GM18519 (cell line): Measurements from ENCODE around the gene EPB41L1.
"Not testable (repeated sequence)": the region's sequence is repeated elsewhere in the genome, so short reads cannot be mapped to it uniquely, and the experiment has no call there.

Experiments used
- ATAC-seq: cut with Tn5 transposase; IDR thresholded peaks from one replicate; pipeline ENCODE4 v1.9.1; 2021; ENCODE audit warnings: mild to moderate bottlenecking, moderate library complexity; ENCODE audit not compliant: unreplicated experiment, low FRiP score

Gene EPB41L1

DNA sequence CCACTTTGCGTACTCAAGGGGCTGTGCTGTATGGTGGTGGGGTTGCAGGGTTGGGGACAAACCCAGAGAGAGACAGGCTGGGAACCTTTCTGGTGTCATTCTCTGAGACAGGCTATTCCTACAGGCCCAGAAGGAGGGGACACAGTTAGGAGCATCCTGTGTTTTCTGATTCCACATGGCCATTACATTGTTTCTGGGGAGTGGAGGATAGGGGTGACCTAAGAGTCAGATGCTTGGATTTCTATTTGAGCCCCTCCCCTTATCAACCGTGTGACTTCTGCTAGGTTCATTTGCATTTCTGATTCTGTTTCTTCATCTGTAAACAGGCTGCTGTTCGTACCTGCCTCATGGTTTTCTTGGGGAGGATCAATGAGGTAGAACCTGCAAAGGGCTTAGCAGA, 29.4 kb upstream of the EPB41L1 start:
- ATAC-seq, result no peak

DNA sequence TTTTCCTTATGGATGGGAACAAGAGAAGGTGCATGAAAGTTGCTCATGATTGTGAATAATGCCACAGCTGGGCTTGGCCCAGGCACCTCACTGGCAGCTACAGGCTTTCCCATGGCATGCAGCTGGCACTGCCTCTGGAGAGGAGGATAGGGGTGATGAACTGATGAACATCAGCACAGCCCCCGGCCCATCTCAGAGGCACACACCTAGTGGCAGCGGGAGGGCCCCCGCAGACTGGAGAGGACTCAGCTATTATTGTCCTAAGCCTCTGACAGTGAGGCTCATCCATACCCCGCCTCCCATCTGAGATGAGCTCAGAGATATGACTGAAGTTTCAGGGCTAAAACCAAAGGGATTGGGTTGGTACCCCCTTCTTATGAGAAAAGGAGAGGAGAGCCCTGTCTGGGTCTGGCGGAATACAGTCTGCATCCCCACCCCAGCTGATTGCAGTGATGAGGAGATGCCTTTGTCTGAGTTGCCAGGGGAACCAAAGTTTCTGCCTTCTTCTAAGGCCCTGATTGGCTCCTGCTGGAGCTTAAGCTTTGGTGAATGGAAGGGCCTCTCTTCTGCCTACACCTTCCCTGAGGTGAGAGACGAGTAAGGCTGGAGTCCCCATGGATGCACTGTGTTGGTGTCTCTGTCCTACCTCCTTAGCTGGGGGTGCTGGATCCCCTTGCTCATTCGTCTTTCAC, 27.6 kb upstream of the EPB41L1 start:
- ATAC-seq, result no peak

DNA sequence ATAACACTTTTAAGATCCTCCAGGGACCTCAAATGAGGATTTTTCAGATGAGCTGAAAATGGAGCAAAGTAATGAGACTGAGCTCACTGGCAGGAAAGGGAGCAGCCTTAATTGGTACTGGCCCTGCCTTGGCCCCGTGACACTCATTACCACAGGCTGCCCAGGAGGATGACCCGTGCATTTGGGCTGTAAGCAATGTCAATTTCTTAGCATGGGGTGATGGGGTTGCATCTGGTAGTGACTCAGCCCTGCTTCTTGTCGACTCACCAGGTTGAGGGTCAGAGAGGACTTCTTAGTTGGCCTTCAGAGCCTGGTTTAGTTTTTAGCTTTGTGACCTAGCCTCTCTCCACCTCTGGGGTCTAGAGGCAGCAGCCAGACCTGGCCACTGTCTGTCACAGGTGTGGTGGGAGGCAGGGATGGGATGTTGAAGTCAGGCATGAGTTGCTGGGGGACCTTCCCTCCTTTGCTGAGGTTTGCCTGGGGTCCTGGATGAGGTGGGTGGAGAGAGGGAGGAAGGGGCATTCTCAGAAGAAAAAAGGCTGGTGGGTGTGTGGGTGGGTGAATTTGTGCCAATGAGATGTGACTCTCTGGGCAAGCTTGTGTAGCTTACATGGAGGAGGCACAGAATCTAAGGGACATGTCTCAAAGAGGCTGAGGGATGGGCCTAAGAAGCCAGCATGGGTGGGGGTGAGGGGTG, 25.9 kb upstream of the EPB41L1 start:
- ATAC-seq, result no peak

DNA sequence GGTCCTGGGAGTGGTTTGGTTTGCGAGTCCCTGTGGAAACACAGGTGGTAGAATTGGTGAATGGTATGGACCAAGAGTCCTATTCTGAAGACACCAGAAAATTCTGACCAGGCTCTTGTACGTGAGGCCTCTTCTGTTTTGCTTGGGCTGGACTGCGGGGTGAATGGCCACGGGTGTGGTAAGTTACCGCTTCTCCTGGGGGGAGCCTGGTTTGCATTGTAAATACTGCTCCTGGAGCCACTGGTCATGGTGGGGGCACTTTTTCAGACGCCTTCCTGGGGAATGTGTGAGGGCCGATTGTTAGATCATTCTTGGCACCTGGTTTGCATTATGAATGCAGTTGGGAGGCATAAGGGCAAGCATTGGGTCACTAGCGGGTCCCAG, 25.4 kb upstream of the EPB41L1 start:
- ATAC-seq, result no peak

DNA sequence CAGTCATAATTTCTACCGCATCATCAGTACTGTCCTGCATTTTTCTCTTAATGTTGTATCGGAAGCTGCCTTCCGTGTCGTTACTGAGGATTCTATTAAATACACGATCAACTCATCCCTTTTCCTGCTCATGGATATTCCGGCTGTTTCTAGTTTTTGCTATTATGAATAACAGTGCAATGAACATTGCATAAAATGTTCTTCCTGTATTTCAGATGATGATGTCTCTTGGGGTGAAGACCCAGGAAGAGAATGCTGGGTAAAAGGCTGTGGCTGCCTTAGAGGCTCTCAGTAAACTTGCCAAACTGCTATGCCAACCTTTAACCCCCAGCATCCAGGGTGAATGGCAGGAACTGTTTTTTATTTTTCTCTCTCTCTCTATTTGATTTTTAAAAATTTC, 24.1 kb upstream of the EPB41L1 start:
- ATAC-seq, result no peak

DNA sequence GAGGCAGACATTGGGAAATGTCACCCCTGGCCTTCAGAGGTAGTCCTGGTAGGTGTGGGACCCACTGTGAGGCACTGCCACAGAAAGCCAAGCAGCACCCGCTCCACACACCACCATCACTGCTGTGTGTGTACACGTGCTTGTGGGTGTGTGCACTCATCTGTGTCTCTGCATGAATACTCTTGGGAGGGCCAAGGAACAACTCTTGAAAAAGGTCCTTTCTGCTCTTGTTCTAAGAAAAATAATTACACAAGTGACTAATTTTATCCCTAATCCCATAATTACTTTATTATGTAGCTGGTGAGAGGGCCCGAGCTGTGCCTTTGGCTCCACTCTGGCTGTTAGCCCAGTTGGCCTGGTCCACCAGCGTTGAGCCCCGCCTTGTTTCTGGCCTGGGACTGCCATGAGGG, 21.7 kb upstream of the EPB41L1 start:
- ATAC-seq, result no peak

DNA sequence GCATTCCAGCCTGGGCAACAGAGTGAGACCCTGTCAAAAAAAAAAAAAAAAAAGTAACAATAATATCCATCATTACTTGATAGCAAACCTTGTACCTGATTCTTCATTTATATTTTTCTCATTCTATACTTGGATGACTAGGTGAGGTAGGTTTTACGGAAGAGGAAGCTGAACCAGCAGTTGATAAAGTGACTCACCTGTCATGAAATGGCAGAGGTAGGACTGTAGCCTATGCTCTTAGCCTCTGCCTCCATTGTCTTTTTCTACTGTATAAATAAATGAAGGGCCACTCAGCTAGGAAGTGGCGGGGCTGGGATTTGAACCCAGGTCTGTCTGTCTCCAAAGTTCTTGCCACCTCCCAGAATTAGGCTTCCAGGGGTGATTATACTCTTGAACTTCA, 20.7 kb upstream of the EPB41L1 start:
- no peak for ATAC-seq

DNA sequence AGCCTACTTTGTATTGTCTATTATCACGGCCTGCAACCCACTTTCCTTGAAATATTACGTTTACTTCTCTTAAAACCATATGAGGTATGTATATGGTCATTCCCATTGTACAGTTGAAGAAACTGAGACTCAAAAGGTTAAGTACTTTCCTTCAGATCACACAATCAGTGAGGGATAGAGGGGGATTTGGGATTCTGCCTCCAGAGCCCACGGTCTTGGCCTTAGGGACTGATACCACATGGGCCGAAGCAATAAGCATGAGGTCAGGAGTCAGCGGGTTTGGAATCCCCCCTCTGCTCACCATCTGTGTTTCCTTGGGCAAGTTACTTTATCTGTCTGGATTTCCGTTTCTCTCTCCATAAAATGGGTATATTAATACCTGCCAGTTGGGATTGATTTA, 19.4 kb upstream of the EPB41L1 start:
- no peak for ATAC-seq

DNA sequence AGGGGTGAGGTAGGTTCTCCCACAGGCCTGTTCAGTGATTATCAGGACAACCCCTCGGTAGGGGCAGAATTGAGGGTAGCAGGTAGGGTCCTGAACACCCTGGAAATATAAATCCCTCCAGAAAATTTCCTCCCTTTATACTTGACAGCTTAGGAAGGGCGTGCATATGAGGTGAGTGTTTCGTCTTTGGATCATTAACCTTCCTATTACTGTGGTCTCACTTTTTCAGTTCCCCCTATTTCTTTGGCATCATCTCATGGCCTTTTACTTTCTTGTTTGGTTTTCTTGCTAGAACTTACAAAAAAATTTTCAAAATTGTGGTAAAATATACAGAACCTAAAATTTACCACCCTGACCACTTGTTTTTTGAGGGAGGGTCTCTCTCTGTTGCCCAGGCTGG, 18.7 kb upstream of the EPB41L1 start:
- ATAC-seq, result no peak

DNA sequence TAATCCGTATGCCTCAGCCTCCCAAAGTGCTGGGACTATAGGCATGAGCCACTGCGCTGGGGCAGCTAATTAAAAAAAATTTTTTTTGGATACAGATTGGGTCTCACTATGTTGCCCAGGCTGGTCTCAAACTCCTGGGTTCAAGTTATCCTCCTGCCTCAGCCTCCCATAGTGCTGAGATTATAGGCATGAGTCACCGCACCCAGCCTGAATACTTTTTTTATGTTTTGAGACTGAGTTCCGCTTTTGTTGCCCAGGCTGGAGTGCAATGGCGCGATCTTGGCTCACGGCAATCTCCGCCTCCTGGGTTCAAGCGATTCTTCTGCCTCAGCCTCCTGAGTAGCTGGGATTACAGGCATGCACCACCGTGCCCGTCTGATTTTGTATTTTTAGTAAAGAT, 17.2 kb upstream of the EPB41L1 start:
- not testable (repeated sequence) for ATAC-seq

DNA sequence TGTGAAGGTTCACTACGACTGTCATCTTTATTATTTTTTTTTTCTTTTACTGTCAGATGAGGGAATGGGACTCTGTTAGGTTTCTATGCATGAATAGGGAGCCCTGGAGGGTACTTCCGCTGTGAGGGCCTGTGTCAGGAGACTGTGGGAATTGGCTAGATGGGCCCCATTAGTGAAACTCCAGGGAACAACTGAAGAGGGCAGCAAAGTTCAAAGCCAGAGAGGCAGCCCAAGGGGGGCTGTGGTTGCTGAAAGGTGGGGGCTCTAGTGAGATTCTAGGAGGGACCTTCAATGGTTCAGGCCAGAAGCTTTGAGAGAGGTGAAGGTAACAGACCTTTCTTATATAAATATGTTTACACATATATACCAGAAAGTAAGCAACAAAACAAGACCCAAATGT, 13.2 kb upstream of the EPB41L1 start:
- no peak for ATAC-seq

DNA sequence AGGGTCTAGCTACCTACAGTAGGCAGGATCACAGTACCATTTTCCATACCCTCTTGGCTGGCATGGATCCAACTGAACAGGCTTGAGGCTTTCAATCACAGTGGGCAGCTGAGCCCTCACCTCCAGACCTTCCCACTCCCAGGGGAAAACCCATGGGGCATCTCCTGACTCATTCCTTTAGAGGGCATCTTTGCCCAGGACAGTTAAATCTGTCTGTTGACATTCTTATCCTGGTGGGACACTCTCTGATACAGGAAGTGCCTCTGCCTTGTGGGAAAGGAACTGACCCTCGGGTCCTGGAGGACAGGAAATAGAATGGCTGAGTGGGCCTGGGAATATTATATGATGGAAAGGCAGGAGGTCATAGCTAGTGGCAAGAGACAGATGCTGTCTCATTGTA, 10.2 kb upstream of the EPB41L1 start:
- ATAC-seq, result no peak

DNA sequence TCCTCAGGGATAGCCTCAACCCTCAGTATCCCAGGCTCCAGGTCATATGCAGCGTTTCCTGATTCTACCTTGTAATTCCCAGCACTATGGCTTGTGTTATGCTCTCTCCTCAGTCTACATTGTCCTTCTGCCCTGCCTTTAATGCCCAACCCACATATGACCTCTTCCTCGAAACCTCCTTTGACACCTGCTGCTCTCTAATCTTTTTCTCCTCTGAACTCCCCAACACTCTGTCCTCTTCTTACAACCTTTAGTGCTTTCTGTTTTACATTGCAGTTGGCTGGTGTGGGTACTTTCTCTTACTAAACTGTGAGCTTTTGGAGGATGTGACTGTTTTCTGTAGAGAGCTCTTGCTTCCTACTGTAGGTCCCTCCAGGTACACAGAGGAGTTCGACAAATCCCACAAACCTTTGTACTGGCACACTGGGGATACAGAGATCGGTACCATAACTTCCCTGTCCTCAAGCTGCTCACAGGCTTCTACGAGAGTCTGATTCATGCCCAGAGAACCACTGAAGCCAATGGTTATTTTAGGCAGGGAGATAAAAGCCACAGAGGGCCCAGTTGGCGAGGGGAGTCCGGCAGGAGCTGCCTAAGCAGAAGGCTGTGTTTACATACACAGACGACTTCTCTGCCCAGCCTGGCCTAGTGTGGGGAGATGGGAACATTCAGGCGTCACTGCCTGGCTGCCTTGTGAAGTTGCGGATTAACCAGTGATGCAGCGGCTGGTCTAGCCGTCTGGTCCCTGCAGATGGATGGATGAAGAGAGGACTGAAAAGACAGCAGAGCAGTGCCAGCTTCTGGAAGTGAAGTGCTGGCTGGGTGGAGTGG, 8.4 kb upstream of the EPB41L1 start:
- ATAC-seq, result no peak

DNA sequence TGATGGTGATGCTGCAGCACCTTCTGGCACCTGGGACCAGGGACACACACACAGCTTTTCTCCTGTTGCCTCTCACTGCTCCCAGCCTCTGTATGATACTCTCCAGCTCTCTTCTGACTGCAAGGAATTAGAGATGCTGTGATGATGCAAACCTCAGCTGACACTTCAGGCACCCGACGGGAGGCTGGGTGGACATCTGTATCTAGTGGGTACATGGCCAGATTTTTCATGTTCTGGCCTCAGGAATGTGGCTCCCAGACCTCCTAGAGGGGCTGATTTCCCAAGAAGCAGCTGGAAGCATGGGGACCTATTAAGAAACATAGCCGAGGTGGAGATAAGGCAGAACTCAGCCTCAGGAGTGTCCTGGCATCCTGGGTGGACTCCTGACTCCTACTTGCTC, 6.8 kb upstream of the EPB41L1 start:
- no peak for ATAC-seq

DNA sequence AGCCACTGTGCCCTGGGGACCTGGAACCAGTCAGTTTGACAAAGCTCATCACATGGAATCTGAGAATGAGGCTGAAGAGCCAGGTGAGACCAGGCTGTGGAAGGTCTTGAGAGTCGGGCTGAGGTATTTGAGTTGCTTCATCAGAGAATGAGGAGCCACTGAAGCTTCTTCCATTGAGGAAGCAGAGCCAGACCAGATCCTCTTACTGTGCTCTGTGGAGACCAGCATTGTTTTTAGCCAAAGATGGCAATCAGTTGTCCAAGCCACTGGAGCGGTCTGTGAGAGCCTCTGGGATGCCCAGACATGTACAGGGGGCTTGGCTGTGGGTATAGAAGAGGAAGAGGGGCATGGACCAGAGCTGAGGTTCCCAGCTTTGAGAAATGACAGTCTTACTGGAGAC, 6.1 kb upstream of the EPB41L1 start:
- ATAC-seq, result no peak

DNA sequence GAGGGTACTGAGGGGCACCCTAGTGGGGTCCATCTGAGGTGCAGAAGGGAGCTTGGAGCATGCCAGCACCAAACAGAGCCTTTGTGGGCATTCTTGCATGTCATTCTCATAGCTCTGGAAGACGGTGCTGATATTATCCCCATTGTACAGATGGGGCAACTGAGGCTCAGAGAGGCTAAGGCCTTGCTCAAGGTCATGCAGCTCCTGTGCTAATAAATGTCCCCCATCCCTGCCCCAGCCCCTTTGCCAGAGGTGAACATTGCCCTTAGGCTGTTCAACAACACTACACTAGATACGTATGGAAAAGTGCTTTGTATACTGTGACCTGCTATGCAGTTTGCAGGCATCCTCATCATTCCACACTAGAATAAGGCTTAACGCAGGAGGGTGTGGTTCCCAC, 5.5 kb upstream of the EPB41L1 start:
- no peak for ATAC-seq

DNA sequence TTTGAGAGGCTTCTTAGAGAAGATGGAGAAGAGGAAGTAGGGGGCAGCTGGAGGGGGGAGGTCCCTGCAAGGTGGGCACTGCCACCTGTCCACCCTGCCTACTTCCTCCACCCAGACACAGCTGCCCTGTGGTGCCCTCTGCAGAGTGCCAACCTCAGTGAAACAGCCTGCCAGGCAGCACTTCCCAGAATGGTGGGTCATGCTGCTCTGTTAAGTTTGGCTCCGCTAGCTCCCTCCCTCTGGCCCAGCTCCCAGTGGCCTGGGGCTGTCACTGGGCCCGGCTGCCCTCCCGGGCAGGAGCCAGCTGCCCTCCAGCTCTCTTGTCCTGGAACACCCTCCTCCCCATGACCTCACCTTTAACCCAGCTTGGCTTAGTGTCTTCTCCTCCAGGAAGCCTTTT, 5.1 kb upstream of the EPB41L1 start:
- no peak for ATAC-seq

DNA sequence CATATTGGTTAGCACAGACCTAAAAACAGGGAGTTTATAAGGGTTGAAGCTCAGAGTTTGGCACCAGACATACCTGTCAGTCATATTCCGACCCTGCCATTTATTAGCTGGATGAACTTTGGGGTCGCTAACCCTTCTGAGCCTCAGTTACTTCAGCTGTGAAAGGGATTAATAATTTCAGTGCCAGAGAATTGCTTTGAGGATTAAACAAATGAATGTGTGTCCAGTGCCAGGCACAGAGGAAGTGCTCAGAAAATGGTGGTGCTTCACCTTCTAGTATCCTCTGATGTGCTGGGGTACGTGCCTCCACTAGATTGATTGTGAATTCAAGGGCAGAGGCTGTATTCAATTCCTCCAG, 4.1 kb upstream of the EPB41L1 start:
- ATAC-seq, result no peak

DNA sequence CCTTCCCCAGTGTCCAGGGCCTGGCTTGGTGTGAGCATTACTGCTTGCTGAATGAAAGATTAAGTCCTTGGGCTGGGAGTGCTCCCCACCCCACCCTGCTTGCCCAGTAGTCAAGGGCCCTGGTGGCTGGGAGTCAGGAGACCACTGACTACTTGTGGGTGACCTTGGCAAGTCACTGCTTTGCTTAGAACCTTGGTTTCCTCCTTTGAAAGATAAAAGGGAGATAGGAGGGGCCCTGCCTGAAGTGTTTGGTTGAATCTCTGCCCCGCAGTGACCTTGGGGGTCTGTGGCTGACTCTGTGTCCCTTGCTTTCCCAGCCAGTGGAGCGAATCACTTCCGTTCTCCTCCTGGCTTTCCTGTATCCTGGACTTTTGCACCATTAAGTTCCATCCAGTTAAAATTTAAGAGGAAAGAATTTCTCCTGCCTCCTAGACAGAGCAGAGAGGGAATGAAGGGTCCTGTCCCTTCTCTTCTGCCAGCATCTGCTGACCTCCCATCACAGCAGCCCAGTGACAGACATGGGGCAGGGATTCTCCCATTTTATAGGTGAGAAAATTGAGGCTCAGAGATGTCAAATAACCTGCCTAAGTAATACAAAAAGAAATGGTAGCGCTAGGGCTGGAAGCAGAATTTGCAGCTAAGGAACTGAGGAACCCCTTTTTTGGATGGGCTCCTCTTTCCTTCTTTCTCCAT, 3.5 kb upstream of the EPB41L1 start:
- no peak for ATAC-seq

DNA sequence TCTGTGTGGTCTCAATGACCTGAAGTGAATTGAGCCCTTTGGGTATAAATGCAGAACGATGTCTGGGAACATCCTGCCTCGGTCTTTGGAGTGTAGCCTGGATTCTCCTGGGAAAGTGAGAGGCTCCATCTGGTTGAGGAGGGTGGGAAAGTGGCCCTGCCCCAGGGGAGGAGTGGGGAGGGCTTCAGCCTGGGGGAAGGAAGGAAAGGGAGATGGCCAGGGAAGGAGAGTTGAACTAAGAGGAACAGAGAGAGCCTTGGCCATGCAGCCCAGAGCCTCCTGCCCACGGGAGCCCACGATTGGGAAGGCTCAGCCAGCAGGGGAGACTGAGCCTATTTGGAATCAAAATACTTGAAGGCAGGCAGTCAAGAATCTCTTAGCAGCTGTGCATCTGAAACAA, 2.3 kb upstream of the EPB41L1 start:
- no peak for ATAC-seq

DNA sequence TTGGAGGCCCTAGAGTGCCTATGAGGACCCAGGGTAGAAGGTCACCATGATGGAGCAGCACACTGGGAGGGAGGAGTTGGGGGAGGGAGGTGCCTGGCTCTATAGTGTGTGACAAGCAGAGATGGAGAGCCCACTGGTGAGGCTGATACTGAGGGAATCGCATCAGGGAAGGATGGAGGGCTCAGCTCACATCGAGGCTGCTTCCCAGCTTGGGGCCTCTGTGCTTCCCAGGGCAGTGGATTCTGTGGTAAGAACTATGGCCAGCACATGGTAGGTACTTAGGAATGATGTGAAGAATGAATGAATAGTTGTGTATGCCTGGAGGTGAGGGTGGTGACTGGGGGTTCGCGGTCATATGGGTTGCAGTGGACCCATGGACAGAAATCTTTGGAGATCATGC, 1.3 kb upstream of the EPB41L1 start:
- no peak for ATAC-seq
